Measurements from ENCODE around the gene FAF1.

FAF1 gene

DNA sequence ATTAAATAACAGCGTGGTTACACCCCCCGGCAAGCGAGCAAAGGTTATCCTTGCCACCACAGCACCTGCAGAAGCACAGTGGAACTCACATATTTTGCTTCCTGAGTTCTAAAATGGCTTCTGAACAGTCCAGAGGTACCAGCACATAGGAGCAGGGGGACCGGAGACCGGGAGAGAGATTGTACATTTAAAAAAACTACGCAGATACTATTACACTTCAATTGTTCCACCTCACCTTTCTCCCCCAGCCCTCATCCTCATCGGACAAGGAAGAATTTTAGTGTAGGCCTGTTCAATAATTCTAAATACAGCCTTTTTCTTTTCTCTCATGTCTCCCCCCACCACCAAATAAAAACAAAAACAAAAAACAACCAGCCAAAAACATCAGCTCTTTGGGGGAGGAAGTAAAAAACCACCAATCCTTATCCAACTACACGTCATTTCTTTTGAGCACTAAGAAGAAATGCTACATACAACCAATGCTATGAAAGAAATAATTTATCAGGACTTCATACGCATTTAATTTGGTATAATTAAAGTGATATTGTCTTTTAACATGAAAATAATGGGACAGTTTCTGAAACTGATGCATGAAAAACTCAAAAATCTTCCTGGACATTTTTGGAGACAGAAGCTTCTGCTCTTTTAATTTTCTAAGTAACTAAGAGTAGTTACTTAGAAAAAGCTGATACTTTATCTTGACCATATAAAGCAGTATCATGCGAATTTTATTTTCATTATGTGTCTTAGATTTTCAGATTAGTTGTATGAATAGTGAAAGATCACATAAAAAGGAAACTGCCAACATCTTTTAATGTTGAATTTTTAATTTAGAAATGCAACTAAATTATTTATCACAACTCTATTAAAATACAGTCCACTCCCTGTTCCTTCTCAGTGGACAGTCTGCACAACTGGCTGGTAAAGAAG lies 19.1 kb upstream of the FAF1 start:
- H3K4me3 ChIP-seq (ENCODE audit: control insufficient read depth, low read depth, low read length): peak overlapping the region; percentile 72

DNA sequence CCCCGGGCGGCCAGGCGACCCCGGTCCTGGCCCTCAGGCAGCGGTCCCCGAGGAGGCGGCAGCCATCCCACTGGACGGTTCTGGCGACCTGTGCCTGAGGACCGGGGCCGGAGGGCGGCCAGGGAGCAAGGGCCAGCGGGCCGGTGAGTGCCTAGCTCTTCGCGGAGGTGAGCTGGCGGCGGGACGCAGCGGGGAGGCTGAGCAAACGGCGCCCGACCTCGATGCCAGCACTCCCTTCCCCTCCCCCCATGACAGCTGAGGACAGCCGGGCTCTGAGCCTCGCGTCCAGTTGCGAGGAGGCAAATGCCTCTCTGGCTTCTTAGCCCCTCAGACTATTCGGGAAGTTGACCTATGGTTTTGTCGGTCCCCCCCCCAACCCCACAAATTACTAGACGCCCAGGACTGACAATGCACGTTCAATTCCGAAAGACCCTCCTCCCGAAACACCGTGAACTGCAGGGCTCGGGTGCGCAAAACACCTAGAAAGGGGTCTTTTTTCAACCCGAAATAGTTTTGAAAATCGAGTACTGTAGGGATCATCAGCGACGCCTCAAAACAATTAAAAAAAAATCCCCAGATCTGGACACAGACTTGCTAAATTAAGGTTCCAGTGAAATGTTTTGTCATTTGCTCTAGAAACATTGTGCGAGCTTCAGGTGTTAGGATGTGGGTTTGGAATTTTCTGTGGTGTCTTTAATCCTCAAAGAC lies 18.2 kb upstream of the FAF1 start:
- TF ChIP-seq, protein P1, sequence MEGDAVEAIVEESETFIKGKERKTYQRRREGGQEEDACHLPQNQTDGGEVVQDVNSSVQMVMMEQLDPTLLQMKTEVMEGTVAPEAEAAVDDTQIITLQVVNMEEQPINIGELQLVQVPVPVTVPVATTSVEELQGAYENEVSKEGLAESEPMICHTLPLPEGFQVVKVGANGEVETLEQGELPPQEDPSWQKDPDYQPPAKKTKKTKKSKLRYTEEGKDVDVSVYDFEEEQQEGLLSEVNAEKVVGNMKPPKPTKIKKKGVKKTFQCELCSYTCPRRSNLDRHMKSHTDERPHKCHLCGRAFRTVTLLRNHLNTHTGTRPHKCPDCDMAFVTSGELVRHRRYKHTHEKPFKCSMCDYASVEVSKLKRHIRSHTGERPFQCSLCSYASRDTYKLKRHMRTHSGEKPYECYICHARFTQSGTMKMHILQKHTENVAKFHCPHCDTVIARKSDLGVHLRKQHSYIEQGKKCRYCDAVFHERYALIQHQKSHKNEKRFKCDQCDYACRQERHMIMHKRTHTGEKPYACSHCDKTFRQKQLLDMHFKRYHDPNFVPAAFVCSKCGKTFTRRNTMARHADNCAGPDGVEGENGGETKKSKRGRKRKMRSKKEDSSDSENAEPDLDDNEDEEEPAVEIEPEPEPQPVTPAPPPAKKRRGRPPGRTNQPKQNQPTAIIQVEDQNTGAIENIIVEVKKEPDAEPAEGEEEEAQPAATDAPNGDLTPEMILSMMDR (IDR thresholded peaks at IDR 0.05; ENCODE audit: control insufficient read depth, insufficient read depth, low read depth, low read length, missing control alignments): no peak
- DNase-seq (ENCODE audit: low read depth): no peak

More for the DNA sequence above, 19.1 kb upstream of the FAF1 start:
- TF ChIP-seq, protein P1 (IDR thresholded peaks at IDR 0.05; ENCODE audit: control insufficient read depth, insufficient read depth, low read depth, low read length, missing control alignments): no peak
- no peak for DNase-seq (ENCODE audit: low read depth)

GRCh38 chr1:50977575-50978143 lies 17.6 kb upstream of the FAF1 start:
- H3K4me3 ChIP-seq (ENCODE audit: control insufficient read depth, low read depth, low read length): peak overlapping the region; percentile 72
- TF ChIP-seq, protein P1 (IDR thresholded peaks at IDR 0.05; ENCODE audit: control insufficient read depth, insufficient read depth, low read depth, low read length, missing control alignments): no peak
- DNase-seq (ENCODE audit: low read depth): no peak

More for the DNA sequence above, 18.2 kb upstream of the FAF1 start:
- peak overlapping the region; percentile 72 for H3K4me3 ChIP-seq (ENCODE audit: control insufficient read depth, low read depth, low read length)

DNA sequence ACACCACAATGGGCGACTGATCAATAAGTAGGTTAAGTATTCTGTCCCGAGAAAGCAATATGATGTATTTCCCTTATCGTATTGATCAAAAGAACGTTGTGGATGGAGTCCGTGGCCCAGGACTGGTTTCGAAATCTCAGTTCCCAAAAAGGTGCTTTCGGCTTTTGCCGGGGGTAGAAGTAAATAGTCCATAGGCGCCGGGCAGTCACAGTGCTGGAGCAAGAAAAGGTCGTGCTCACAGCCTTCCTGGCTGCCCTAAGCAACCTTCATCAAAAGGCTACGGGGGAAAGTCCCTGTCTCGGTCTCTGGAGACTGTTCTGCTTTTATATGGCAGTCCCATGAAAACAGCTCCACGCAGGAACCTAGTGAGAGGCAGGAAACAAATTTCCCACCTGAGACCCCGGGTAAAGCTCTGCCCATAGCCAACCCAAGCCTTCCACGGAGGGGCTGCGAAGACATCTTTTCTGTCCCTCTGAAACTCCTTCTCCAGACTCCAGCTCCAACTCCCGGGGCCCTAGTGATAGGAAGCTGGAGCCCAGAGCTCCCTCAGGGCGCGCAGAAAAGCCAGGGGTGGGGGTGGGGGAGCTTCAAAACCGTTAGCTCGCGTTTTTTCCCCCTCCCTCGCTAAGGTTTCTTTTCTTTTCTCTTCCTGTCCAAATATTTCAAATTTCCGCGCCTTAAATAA lies 17.0 kb upstream of the FAF1 start:
- TF ChIP-seq, protein P1 (IDR thresholded peaks at IDR 0.05; ENCODE audit: control insufficient read depth, insufficient read depth, low read depth, low read length, missing control alignments): no peak
- peak overlapping the region; percentile 72 for H3K4me3 ChIP-seq (ENCODE audit: control insufficient read depth, low read depth, low read length)
- no peak for DNase-seq (ENCODE audit: low read depth)

DNA sequence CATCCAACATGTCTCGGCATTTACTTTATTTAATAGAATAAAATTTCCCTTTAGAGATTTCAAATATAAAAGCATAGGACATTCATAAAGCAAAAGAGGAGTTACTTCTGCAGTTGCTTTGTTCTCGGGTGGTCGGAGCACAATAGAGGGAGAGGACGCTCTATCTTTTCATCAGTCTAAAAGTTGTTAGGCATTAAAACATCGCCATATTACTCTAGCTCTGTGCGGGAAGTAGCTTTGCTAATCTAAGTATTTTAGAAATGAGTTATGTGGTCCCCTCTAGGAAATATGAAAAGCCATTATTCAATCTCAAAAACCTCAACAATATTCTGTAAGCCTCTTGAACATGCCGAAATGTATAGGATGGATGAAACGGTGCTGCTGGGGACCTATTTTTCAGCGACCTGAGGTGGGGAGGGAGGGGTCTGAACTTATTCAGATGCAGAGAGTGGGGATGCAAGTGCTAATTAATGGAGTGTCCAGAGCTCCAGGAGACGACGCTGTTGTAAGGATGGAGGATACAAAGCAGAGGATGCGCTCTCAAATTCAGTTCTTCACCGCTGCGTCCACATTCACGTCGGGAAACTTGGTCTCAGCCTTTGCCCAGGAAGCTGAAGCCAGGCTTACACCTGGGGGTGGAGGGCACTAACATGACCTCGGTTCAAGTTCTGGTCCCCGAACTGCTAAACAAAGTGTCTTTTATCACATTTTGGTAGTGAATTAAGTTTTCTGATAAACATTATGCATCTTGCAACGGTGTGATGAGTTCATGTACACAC lies 16.2 kb upstream of the FAF1 start:
- TF ChIP-seq, protein P1 (IDR thresholded peaks at IDR 0.05; ENCODE audit: control insufficient read depth, insufficient read depth, low read depth, low read length, missing control alignments): no peak
- DNase-seq (ENCODE audit: low read depth): no peak
- peak overlapping the region; percentile 72 for H3K4me3 ChIP-seq (ENCODE audit: control insufficient read depth, low read depth, low read length)

All from AG09309 (cell line).